ENCODE measurements around the gene SH3PXD2B. TPM values are rescaled to one million over a fixed set of nuclear protein-coding genes. Genes with fewer than 3 reads are reported as not detected.

SH3PXD2B gene
- total RNA-seq, 1 experiment from 2014 or later = 27.5 TPM

DNA sequence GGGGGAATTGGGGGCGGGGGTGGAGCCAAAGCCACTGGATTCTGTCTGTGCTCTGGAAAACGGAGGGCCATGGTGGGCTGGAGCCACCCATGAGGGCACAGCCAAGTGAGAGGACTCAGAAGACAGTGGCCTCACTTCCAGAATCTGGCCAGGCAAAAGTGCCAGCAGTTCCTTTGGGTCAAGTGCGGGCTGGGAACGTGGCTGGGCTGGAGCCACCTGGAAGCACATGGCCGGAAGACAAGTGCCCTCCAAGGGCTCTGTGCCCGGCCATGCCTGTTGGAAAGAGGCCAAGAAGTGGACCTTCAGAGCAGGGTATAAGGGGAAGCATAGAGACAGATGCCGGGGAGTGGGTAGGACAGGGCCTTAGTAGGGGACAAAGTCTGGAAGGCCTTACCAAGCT, 11.7 kb upstream of the SH3PXD2B start:
- POLR2A ChIA-PET = no interaction called here
- Histone ChIP-seq H4K20me1 (ENCODE audit: insufficient read depth) (no peaks in the 10 kb centered on the region), H3K79me2 (ENCODE audit: insufficient read depth, low read length) (no peaks in the 10 kb centered on the region), H3K4me1 (ENCODE audit: control insufficient read depth in 1 of 2, insufficient read depth in 2 of 2, low read length in 2 of 2) (peaks cover 0 to 10% of the 10 kb centered on the region in 2 experiments; a peak in 1 of 4 replicates), H3K4me2 (ENCODE audit: low read length) (no peak overlapping the region), H3K4me3 (replicated peaks in 1 of 2; ENCODE audit: low read depth in 1 of 2, low read length in 2 of 2) (no peak overlapping the region), H3K27ac (ENCODE audit: low read depth, low read length) (no peak overlapping the region), H3K9ac (ENCODE audit: low read length) (no peak overlapping the region), H2AFZ (ENCODE audit: low read depth, low read length, poor library complexity, severe bottlenecking) (no peak overlapping the region), H3K9me3 (ENCODE audit: control insufficient read depth in 1 of 2, insufficient read depth in 1 of 2, low read depth in 1 of 2, low read length in 2 of 2) (no peaks in the 10 kb centered on the region), H3K36me3 (ENCODE audit: control insufficient read depth in 1 of 2, insufficient read depth in 2 of 2, low read length in 2 of 2) (no peaks in the 10 kb centered on the region), H3K9me2 (ENCODE audit: insufficient read depth) (no peaks in the 10 kb centered on the region), H3K27me3 (ENCODE audit: insufficient read depth, low read length) (no peaks in the 10 kb centered on the region)
- BruUV-seq (replicated peaks) = no TSS peak
- RAD21 ChIA-PET (ENCODE audit: low non-redundant PET in 1 of 2, low total read pairs in 2 of 2, uncharacterized antibody in 2 of 2, unreplicated experiment in 2 of 2) = no interaction called here
- intact Hi-C loops (cut with micrococcal nuclease) = no loop called here
- no peak for TF ChIP-seq EZH2 (IDR thresholded peaks at IDR 0.05)
- no peak for TF ChIP-seq FOSL1 (IDR thresholded peaks at IDR 0.05; ENCODE audit: low read depth)
- no peak for TF ChIP-seq YY1 (IDR thresholded peaks at IDR 0.05; ENCODE audit: extremely low read depth, insufficient replicate concordance, low read depth, low read length)
- no peak for TF ChIP-seq CBX3 (IDR thresholded peaks at IDR 0.05; ENCODE audit: low read depth)
- no peak for TF ChIP-seq TCF7L2 (IDR thresholded peaks at IDR 0.05; ENCODE audit: borderline replicate concordance, extremely low read depth, insufficient read depth, insufficient read length)
- no peak for TF ChIP-seq EZH2phosphoT487 (IDR thresholded peaks at IDR 0.05; ENCODE audit: borderline replicate concordance)
- TF ChIP-seq CEBPB (IDR thresholded peaks at IDR 0.05; ENCODE audit: low read depth) = no peak
- TF ChIP-seq ZBTB33 (IDR thresholded peaks at IDR 0.05; ENCODE audit: extremely low read depth, insufficient replicate concordance, low read length) = no peak
- TF ChIP-seq ZFX (IDR thresholded peaks at IDR 0.05) = no peak
- TF ChIP-seq JUND (IDR thresholded peaks at IDR 0.05) = no peak
- TF ChIP-seq, protein P1, sequence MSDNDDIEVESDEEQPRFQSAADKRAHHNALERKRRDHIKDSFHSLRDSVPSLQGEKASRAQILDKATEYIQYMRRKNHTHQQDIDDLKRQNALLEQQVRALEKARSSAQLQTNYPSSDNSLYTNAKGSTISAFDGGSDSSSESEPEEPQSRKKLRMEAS (IDR thresholded peaks at IDR 0.05) = no peak
- TF ChIP-seq ZNF274 (IDR thresholded peaks at IDR 0.05; ENCODE audit: low read depth, low read length) = no peak
- TF ChIP-seq POLR2A (IDR thresholded peaks at IDR 0.05; ENCODE audit: borderline replicate concordance, extremely low read depth, insufficient read depth, insufficient read length) = no peak
- TF ChIP-seq CTCF (IDR thresholded peaks at IDR 0.05 in 2 of 3, conservative IDR thresholded peaks at IDR 0.05 in 1 of 3; ENCODE audit: borderline replicate concordance in 1 of 3, insufficient read depth in 1 of 3, low read depth in 2 of 3, low read length in 2 of 3) = no peak
- DNase-seq (ENCODE audit: low read depth, low spot score) (no peak), ATAC-seq (no peak)
- CTCF ChIA-PET = no interaction called here

All from HCT116 (cell line).